ENCODE measurements around the gene NGB. TPM values are rescaled to one million over a fixed set of nuclear protein-coding genes. Genes with fewer than 3 reads are reported as not detected.

NGB gene
- total and polyA plus RNA-seq, 4 donors: not detected

DNA sequence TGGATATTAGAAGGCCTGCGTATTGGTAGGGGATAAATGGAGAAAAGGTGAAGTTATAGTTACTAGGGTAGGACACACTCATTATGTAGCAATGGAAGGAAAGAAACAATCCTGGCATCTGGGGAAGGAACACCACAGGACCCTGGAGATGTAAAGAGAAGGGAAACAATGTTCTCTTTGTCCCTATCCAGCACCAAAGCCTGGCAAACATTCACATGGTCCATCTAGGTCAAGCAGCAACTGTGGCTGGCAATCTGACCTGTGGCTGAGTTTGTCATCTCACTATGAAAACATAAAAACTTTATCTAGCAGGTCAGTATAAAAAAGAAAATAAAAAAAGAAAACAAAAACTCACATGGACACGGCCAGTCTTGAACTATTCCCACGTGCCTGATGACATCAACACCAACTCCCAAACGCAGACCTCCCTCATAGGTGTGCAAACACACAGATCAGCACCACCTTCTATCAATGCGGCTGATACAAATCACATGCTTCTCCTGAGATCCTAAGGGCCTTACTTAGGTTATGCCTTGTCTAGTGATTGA, 47.1 kb upstream of the NGB start:
- TF ChIP-seq, protein P1, sequence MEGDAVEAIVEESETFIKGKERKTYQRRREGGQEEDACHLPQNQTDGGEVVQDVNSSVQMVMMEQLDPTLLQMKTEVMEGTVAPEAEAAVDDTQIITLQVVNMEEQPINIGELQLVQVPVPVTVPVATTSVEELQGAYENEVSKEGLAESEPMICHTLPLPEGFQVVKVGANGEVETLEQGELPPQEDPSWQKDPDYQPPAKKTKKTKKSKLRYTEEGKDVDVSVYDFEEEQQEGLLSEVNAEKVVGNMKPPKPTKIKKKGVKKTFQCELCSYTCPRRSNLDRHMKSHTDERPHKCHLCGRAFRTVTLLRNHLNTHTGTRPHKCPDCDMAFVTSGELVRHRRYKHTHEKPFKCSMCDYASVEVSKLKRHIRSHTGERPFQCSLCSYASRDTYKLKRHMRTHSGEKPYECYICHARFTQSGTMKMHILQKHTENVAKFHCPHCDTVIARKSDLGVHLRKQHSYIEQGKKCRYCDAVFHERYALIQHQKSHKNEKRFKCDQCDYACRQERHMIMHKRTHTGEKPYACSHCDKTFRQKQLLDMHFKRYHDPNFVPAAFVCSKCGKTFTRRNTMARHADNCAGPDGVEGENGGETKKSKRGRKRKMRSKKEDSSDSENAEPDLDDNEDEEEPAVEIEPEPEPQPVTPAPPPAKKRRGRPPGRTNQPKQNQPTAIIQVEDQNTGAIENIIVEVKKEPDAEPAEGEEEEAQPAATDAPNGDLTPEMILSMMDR (IDR thresholded peaks at IDR 0.05; ENCODE audit: control extremely low read depth, extremely low read depth): no peak
- ATAC-seq (ENCODE audit: insufficient read depth, low FRiP score) (no peak), DNase-seq (no peak)
- no peak overlapping the region for H3K4me3 ChIP-seq
- no peak overlapping the region for H3K9ac ChIP-seq (ENCODE audit: insufficient read depth in 1 of 2, low read length in 2 of 2)
- peaks cover 0 to 2% (median 0%) of the 10 kb centered on the region in 4 donors for H3K36me3 ChIP-seq (ENCODE audit: control insufficient read depth in 4 of 4, insufficient read depth in 4 of 4, low read length in 4 of 4)
- H3K9me3 ChIP-seq (ENCODE audit: control insufficient read depth in 4 of 4, insufficient read depth in 3 of 4, low read length in 3 of 4): no peaks in the 10 kb centered on the region
- no peak overlapping the region for H3K27ac ChIP-seq (ENCODE audit: low read depth in 1 of 2, low read length in 1 of 2)
- peaks cover 0 to 39% (median 11%) of the 10 kb centered on the region in 5 donors for H3K4me1 ChIP-seq (ENCODE audit: control insufficient read depth in 5 of 5, insufficient read depth in 5 of 5, low read length in 5 of 5)
- no peaks in the 10 kb centered on the region for H3K27me3 ChIP-seq (ENCODE audit: control insufficient read depth in 3 of 3, insufficient read depth in 3 of 3, low read length in 2 of 3)
- WGBS, 2 donors: 83 to 87% methylated on average over 5 of the region's 5 CpGs

DNA sequence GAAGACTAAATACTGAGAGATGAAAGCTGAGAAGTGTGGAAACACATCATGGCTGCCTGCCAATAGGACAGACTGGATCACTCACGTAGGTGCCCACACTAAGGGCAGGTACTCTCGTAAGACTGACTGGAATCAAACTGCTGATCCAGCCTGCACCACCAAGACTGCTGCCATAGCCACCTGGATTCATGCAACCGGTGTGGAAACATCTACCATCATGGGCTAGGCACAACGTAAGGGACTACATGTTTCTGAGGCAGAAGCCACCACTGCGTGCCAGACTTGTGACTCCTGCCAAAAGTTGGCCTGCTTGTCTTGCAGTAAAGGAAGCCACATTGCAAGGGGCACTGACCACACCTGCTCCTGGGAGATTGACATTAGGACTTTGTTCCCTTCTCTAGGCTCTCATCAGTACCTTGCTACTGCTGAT, 45.9 kb upstream of the NGB start:
- ATAC-seq (ENCODE audit: insufficient read depth, low FRiP score): no peak
- 78 to 81% methylated on average over 5 of the region's 5 CpGs for WGBS, 2 donors
- DNase-seq: no peak
- Histone ChIP-seq H3K4me3 (no peak overlapping the region), H3K9me3 (ENCODE audit: control insufficient read depth in 4 of 4, insufficient read depth in 3 of 4, low read length in 3 of 4) (no peaks in the 10 kb centered on the region), H3K9ac (ENCODE audit: insufficient read depth in 1 of 2, low read length in 2 of 2) (no peak overlapping the region), H3K27me3 (ENCODE audit: control insufficient read depth in 3 of 3, insufficient read depth in 3 of 3, low read length in 2 of 3) (no peaks in the 10 kb centered on the region), H3K4me1 (ENCODE audit: control insufficient read depth in 5 of 5, insufficient read depth in 5 of 5, low read length in 5 of 5) (peaks cover 0 to 32% (median 7%) of the 10 kb centered on the region in 5 donors), H3K27ac (ENCODE audit: low read depth in 1 of 2, low read length in 1 of 2) (no peak overlapping the region), H3K36me3 (ENCODE audit: control insufficient read depth in 4 of 4, insufficient read depth in 4 of 4, low read length in 4 of 4) (peaks cover 0 to 2% (median 0%) of the 10 kb centered on the region in 4 donors)
- TF ChIP-seq, protein P1 (IDR thresholded peaks at IDR 0.05; ENCODE audit: control extremely low read depth, extremely low read depth): no peak

DNA sequence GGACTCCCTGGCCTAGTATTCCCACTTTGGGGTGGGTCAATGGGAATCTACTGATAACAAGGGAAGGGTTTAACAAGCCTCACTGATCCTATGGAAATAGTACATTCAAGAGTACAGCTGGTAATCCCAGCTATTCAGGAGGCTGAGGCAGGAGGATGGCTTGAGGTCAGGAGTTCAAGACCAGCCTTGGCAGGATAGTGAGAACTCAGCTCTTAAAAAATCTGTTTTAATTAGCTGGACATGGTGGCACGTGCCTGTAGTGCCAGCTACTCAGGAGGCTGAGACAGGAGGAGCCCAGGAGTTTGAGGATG, 45.1 kb upstream of the NGB start:
- no peaks in the 10 kb centered on the region for H3K9me3 ChIP-seq (ENCODE audit: control insufficient read depth in 4 of 4, insufficient read depth in 3 of 4, low read length in 3 of 4)
- TF ChIP-seq, protein P1 (IDR thresholded peaks at IDR 0.05; ENCODE audit: control extremely low read depth, extremely low read depth): no peak
- WGBS, 2 donors: 50 to 67% methylated on average over 1 of the region's 1 CpG
- DNase-seq: no peak
- peaks cover 0 to 31% (median 7%) of the 10 kb centered on the region in 5 donors for H3K4me1 ChIP-seq (ENCODE audit: control insufficient read depth in 5 of 5, insufficient read depth in 5 of 5, low read length in 5 of 5)
- no peaks in the 10 kb centered on the region for H3K27me3 ChIP-seq (ENCODE audit: control insufficient read depth in 3 of 3, insufficient read depth in 3 of 3, low read length in 2 of 3)
- no peak for ATAC-seq (ENCODE audit: insufficient read depth, low FRiP score)
- no peak overlapping the region for H3K4me3 ChIP-seq
- no peak overlapping the region for H3K27ac ChIP-seq (ENCODE audit: low read depth in 1 of 2, low read length in 1 of 2)
- H3K36me3 ChIP-seq (ENCODE audit: control insufficient read depth in 4 of 4, insufficient read depth in 4 of 4, low read length in 4 of 4): peaks cover 0 to 2% (median 0%) of the 10 kb centered on the region in 4 donors
- H3K9ac ChIP-seq (ENCODE audit: insufficient read depth in 1 of 2, low read length in 2 of 2): peak overlapping the region in 1 of 2 donors; percentile 20
